GM12878 (cell line): ENCODE data around the gene LRRC7. TPM values are rescaled to one million over a fixed set of nuclear protein-coding genes. Genes with fewer than 3 reads are reported as not detected.

Experiments used
- ATAC-seq: fragments of 200-7000 bp; cut with Tn5 transposase; 3 replicates; pipeline ENCODE4 v1.9.1; 2020; ENCODE audit warnings: mild to moderate bottlenecking, moderate library complexity
- BruUV-seq: library from RNA; stranded (reverse); fragments of 400-500 nt; replicated peaks from 2 replicates; lab custom pipeline; 2021; lab: Mats Ljungman, UMichigan
- CTCF ChIA-PET: fragments of 300-600 bp; sonication (Branson Sonifier 250); formaldehyde crosslinking; extraction: SDS; loops from one replicate; lab custom pipeline; 2021; ENCODE audit warnings: inconsistent platforms; lab: Yijun Ruan, JAX
- POLR2A ChIA-PET: fragments of 350-600 bp; formaldehyde crosslinking; extraction: SDS; loops from one replicate; lab custom pipeline; 2021; ENCODE audit warnings: inconsistent platforms; lab: Charles Lee
- RAD21 ChIA-PET: fragments of 300-600 bp; sonication (Branson Sonifier 250); formaldehyde crosslinking; loops from one replicate; lab custom pipeline; 2023; ENCODE audit warnings: antibody characterized with exemption; ENCODE audit not compliant: unreplicated experiment; lab: Charles Lee
- SMC1A ChIA-PET: fragments of 300-600 bp; sonication (Branson Sonifier 250); formaldehyde crosslinking; loops from one replicate; lab custom pipeline; 2023; ENCODE audit not compliant: unreplicated experiment, uncharacterized antibody; lab: Charles Lee
- DNase-seq: peaks from one replicate; pipeline ENCODE4 v3.0.0-alpha.2; 2011; ENCODE audit warnings: low read depth, low spot score
- FAIRE-seq: peaks from 3 replicates; lab custom pipeline; 2011; peaks lifted over from hg19 to GRCh38; lab: Jason Lieb, UNC
- H2AFZ ChIP-seq: 2 replicates; pipeline ENCODE4 v1.6.0; 2011; ENCODE audit warnings: low read depth, low read length, control low read depth; ENCODE audit not compliant: control insufficient read depth
- H3K27ac ChIP-seq: 2 replicates; pipeline ENCODE4 v1.5.1; 2011; ENCODE audit warnings: control low read depth; ENCODE audit not compliant: control insufficient read depth, insufficient read depth
- H3K27me3 ChIP-seq, 2 experiments: replicated peaks in 1 of 2; 2 replicates each; pipeline versions ENCODE4 v1.6.0 to v1.6.1; 2011; ENCODE audit warnings: low read length in 1 of 2; ENCODE audit not compliant: control insufficient read depth in 2 of 2, insufficient read depth in 2 of 2
- H3K36me3 ChIP-seq, 2 experiments: 2 replicates each; pipeline ENCODE4 v1.5.1; 2011; ENCODE audit warnings: low read length in 1 of 2; ENCODE audit not compliant: control insufficient read depth in 2 of 2, insufficient read depth in 2 of 2
- H3K4me1 ChIP-seq: 2 replicates; pipeline ENCODE4 v1.6.1; 2011; ENCODE audit warnings: mild to moderate bottlenecking, low read length, moderate library complexity, mixed read lengths; ENCODE audit not compliant: control insufficient read depth, insufficient read depth
- H3K4me2 ChIP-seq: 2 replicates; pipeline ENCODE4 v1.6.0; 2011; ENCODE audit warnings: control low read depth; ENCODE audit not compliant: control insufficient read depth, insufficient read depth
- H3K4me3 ChIP-seq: fragments of 200-600 bp; sonication (generic); 2 replicates; pipeline ENCODE4 v1.5.1; 2016
- H3K79me2 ChIP-seq: 2 replicates; pipeline ENCODE4 v1.6.0; 2011; ENCODE audit warnings: low read length; ENCODE audit not compliant: control insufficient read depth, insufficient read depth
- H3K9ac ChIP-seq: 2 replicates; pipeline ENCODE4 v1.8.0; 2011; ENCODE audit warnings: low read length, control low read depth, mixed read lengths; ENCODE audit not compliant: control insufficient read depth, insufficient read depth
- H3K9me3 ChIP-seq: replicated peaks from 3 replicates; pipeline ENCODE4 v1.5.1; 2011; ENCODE audit warnings: mild to moderate bottlenecking, low read length; ENCODE audit not compliant: control insufficient read depth, insufficient read depth
- H4K20me1 ChIP-seq: 2 replicates; pipeline ENCODE4 v1.6.0; 2011; ENCODE audit not compliant: control insufficient read depth, insufficient read depth
- ATF7 ChIP-seq: fragments of 450-650 bp; IDR thresholded peaks from 2 replicates; pipeline ENCODE4 v1.6.1; 2016; ENCODE audit warnings: low read depth, mild to moderate bottlenecking
- BACH1 ChIP-seq: fragments of 450-650 bp; IDR thresholded peaks from 2 replicates; pipeline ENCODE4 v1.6.1; 2017; ENCODE audit warnings: mild to moderate bottlenecking, borderline replicate concordance
- LARP7 ChIP-seq: fragments of 450-650 bp; IDR thresholded peaks from 2 replicates; pipeline ENCODE4 v1.6.1; 2017; ENCODE audit warnings: mild to moderate bottlenecking
- MEF2B ChIP-seq: fragments of 450-650 bp; IDR thresholded peaks from 2 replicates; pipeline ENCODE4 v1.6.1; 2018; ENCODE audit warnings: mild to moderate bottlenecking, moderate library complexity; ENCODE audit not compliant: partially characterized antibody, poor library complexity, severe bottlenecking
- PAX5 ChIP-seq: IDR thresholded peaks from 2 replicates; pipeline ENCODE4 v1.6.1; 2011; ENCODE audit warnings: low read depth, low read length, borderline replicate concordance
- RAD21 ChIP-seq: IDR thresholded peaks from 2 replicates; pipeline ENCODE4 v1.6.1; 2011; ENCODE audit warnings: mild to moderate bottlenecking, low read depth, low read length, moderate library complexity; ENCODE audit not compliant: insufficient read depth
- RFX5 ChIP-seq: IDR thresholded peaks from 2 replicates; pipeline ENCODE4 v1.6.1; 2011; ENCODE audit warnings: low read depth, low read length, improper control_type of control experiment
- TBL1XR1 ChIP-seq: IDR thresholded peaks from 2 replicates; pipeline ENCODE4 v1.6.1; 2012; ENCODE audit warnings: low read depth, low read length, improper control_type of control experiment
- ZBTB4 ChIP-seq: fragments of 450-650 bp; formaldehyde crosslinking; IDR thresholded peaks from 2 replicates; pipeline ENCODE4 v1.4.0; 2022; ENCODE audit warnings: mild to moderate bottlenecking, moderate library complexity
- ZNF217 ChIP-seq: fragments of 450-650 bp; IDR thresholded peaks from 2 replicates; pipeline ENCODE4 v1.6.1; 2017; ENCODE audit warnings: antibody characterized with exemption, mild to moderate bottlenecking
- in situ Hi-C: fragments of 300-500 bp; cut with MboI; formaldehyde crosslinking; loops from 9 replicates; pipeline ENCODE4 v1.14.3; 2018; ENCODE audit warnings: mixed read lengths
- intact Hi-C: fragments of 100-400 bp; cut with micrococcal nuclease; formaldehyde crosslinking; loops from one replicate; pipeline ENCODE4 v1.14.2; 2022; ENCODE audit not compliant: unreplicated experiment
- polyA plus RNA-seq, 11 experiments: library from polyadenylated mRNA; depleted of rRNA in 4 of 11; unstranded in 6 of 11; stranded (reverse) in 5 of 11; fragments of >200 nt; fragmentation: Nextera tagmentation in 4 of 11; fragmentation: Illumina TruSeq in 1 of 11; extraction: Ambion mirVana in 4 of 11; extraction: Trizol in 1 of 11; gene quantifications; 1 replicate in 1 of 11; 2 replicates in 10 of 11; pipeline versions ENCODE4 v1.2.1 to v1.2.3, GENCODE V29; 2011 to 2016; ENCODE audit warnings: inconsistent platforms in 2 of 11, missing spikeins in 2 of 11, low read depth in 1 of 11
- total RNA-seq, 4 experiments: library from RNA; depleted of rRNA in 3 of 4; stranded (reverse); fragments of >200 nt in 3 of 4; fragmentation: Illumina TruSeq in 1 of 4; extraction: Trizol in 1 of 4; gene quantifications; 2 replicates each; pipeline versions ENCODE4 v1.2.1 to v1.2.3, GENCODE V29; 2013 to 2021
- TF ChIP-seq, protein P1 (sequence below): fragments of 150-350 bp; IDR thresholded peaks from 2 replicates; pipeline ENCODE4 v1.6.1; 2016; ENCODE audit warnings: low read depth, low read length
- TF ChIP-seq, protein P2 (sequence below): fragments of 450-650 bp; IDR thresholded peaks from 2 replicates; pipeline ENCODE4 v1.6.1; 2017; ENCODE audit warnings: mild to moderate bottlenecking, moderate library complexity
- TF ChIP-seq, protein P3 (sequence below): IDR thresholded peaks from 2 replicates; pipeline ENCODE4 v1.6.1; 2011; ENCODE audit warnings: low read depth, low read length, improper control_type of control experiment, borderline replicate concordance

LRRC7 gene
- total and polyA plus RNA-seq, 10 of the 15 experiments (the other 5 are each of a cell fraction or from before 2014, with no cell fraction given) = 0.05 to 1.4 (median 0.24) TPM; not detected in 5

DNA sequence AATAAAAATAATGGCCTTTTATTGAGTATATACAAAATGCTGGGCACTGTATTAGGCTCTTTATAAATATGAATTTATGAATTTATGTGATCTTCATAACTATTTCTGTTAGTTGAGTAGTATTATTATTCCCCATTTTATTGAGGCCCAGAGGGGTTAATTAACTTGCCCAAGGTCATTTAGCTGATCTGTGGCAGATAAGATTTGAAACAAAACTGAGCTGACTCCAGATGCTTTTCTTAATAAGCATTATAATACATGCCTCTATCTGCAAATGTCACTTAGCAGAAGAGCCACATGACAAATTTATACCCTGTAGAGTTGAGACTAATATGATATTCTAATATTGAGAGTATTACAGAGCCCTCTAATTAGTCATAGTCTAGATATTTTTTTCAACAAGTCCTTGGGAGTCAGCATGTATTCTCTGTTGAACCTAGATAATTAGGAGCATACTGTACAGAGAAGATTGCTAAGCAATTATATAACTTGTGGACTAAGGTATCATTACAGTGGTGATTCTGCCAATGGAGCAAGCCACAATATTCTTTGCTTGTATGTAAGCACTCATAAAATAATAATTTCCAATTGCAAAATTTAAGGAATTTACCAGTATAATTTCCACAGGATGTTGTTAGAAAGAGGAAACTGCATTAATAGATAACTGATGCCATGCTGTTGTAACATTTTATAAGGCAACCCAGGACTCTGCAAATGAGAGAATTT lies 525.7 kb downstream of the LRRC7 start:
- no peaks in the 10 kb centered on the region for H3K79me2 ChIP-seq
- in situ Hi-C loops (no loop called here), intact Hi-C loops (no loop called here)
- FAIRE-seq (no peak), DNase-seq (no peak), ATAC-seq (no peak)
- no peaks in the 10 kb centered on the region for H3K4me1 ChIP-seq
- no peak overlapping the region for H3K27ac ChIP-seq
- H3K36me3 ChIP-seq = no peaks in the 10 kb centered on the region
- no peak overlapping the region for H3K4me2 ChIP-seq
- no peaks in the 10 kb centered on the region for H3K27me3 ChIP-seq
- ChIA-PET CTCF (no interaction called here), RAD21 (no interaction called here), SMC1A (no interaction called here), POLR2A (no interaction called here)
- BruUV-seq = no TSS peak
- no peak overlapping the region for H3K9ac ChIP-seq
- H2AFZ ChIP-seq = no peak overlapping the region
- no peaks in the 10 kb centered on the region for H4K20me1 ChIP-seq
- H3K9me3 ChIP-seq = no peaks in the 10 kb centered on the region
- no peak overlapping the region for H3K4me3 ChIP-seq
- no peak for TF ChIP-seq LARP7
- TF ChIP-seq ZBTB4 (CRISPR knock-in tag) = no peak
- TF ChIP-seq, protein P1, sequence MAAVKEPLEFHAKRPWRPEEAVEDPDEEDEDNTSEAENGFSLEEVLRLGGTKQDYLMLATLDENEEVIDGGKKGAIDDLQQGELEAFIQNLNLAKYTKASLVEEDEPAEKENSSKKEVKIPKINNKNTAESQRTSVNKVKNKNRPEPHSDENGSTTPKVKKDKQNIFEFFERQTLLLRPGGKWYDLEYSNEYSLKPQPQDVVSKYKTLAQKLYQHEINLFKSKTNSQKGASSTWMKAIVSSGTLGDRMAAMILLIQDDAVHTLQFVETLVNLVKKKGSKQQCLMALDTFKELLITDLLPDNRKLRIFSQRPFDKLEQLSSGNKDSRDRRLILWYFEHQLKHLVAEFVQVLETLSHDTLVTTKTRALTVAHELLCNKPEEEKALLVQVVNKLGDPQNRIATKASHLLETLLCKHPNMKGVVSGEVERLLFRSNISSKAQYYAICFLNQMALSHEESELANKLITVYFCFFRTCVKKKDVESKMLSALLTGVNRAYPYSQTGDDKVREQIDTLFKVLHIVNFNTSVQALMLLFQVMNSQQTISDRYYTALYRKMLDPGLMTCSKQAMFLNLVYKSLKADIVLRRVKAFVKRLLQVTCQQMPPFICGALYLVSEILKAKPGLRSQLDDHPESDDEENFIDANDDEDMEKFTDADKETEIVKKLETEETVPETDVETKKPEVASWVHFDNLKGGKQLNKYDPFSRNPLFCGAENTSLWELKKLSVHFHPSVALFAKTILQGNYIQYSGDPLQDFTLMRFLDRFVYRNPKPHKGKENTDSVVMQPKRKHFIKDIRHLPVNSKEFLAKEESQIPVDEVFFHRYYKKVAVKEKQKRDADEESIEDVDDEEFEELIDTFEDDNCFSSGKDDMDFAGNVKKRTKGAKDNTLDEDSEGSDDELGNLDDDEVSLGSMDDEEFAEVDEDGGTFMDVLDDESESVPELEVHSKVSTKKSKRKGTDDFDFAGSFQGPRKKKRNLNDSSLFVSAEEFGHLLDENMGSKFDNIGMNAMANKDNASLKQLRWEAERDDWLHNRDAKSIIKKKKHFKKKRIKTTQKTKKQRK = no peak
- no peak for TF ChIP-seq PAX5
- no peak for TF ChIP-seq TBL1XR1
- no peak for TF ChIP-seq ZNF217
- no peak for TF ChIP-seq MEF2B
- TF ChIP-seq, protein P2, sequence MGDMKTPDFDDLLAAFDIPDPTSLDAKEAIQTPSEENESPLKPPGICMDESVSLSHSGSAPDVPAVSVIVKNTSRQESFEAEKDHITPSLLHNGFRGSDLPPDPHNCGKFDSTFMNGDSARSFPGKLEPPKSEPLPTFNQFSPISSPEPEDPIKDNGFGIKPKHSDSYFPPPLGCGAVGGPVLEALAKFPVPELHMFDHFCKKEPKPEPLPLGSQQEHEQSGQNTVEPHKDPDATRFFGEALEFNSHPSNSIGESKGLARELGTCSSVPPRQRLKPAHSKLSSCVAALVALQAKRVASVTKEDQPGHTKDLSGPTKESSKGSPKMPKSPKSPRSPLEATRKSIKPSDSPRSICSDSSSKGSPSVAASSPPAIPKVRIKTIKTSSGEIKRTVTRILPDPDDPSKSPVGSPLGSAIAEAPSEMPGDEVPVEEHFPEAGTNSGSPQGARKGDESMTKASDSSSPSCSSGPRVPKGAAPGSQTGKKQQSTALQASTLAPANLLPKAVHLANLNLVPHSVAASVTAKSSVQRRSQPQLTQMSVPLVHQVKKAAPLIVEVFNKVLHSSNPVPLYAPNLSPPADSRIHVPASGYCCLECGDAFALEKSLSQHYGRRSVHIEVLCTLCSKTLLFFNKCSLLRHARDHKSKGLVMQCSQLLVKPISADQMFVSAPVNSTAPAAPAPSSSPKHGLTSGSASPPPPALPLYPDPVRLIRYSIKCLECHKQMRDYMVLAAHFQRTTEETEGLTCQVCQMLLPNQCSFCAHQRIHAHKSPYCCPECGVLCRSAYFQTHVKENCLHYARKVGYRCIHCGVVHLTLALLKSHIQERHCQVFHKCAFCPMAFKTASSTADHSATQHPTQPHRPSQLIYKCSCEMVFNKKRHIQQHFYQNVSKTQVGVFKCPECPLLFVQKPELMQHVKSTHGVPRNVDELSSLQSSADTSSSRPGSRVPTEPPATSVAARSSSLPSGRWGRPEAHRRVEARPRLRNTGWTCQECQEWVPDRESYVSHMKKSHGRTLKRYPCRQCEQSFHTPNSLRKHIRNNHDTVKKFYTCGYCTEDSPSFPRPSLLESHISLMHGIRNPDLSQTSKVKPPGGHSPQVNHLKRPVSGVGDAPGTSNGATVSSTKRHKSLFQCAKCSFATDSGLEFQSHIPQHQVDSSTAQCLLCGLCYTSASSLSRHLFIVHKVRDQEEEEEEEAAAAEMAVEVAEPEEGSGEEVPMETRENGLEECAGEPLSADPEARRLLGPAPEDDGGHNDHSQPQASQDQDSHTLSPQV = no peak
- no peak for TF ChIP-seq RAD21
- no peak for TF ChIP-seq BACH1
- no peak for TF ChIP-seq ATF7
- TF ChIP-seq, protein P3, sequence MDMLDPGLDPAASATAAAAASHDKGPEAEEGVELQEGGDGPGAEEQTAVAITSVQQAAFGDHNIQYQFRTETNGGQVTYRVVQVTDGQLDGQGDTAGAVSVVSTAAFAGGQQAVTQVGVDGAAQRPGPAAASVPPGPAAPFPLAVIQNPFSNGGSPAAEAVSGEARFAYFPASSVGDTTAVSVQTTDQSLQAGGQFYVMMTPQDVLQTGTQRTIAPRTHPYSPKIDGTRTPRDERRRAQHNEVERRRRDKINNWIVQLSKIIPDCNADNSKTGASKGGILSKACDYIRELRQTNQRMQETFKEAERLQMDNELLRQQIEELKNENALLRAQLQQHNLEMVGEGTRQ = no peak
- TF ChIP-seq RFX5 = no peak
